Kidney epithelial cell (primary cell): ENCODE measurements around the gene MAPK10. TPM values are rescaled to one million over a fixed set of nuclear protein-coding genes. Genes with fewer than 3 reads are reported as not detected.
A peak's percentile ranks its signal among the peaks of the same experiment; 100 is the strongest.
"Not testable (repeated sequence)": the region's sequence is repeated elsewhere in the genome, so short reads cannot be mapped to it uniquely, and the experiment has no call there.

Experiments
- DNase-seq: peaks from one replicate; pipeline ENCODE4 v3.0.0-alpha.2; 2010; ENCODE audit warnings: low read depth
- H3K27me3 ChIP-seq: 2 replicates; pipeline ENCODE4 v1.6.0; 2011; ENCODE audit warnings: low read length; ENCODE audit not compliant: control insufficient read depth, insufficient read depth
- H3K36me3 ChIP-seq: 2 replicates; pipeline ENCODE4 v1.5.1; 2011; ENCODE audit warnings: low read length; ENCODE audit not compliant: control insufficient read depth, insufficient read depth
- H3K4me3 ChIP-seq: 2 replicates; pipeline ENCODE4 v1.5.1; 2011; ENCODE audit warnings: low read depth, mild to moderate bottlenecking, control low read depth, low read length
- total RNA-seq: library from RNA; depleted of rRNA; stranded (reverse); fragments of >200 nt; gene quantifications from 2 replicates; pipeline ENCODE4 v1.2.3, GENCODE V29; 2015
- TF ChIP-seq, protein P1 (sequence below): IDR thresholded peaks from 2 replicates; pipeline ENCODE4 v1.5.1; 2011; ENCODE audit warnings: mild to moderate bottlenecking, moderate library complexity, low read length, control low read depth, inconsistent platforms; ENCODE audit not compliant: insufficient read depth, poor library complexity, severe bottlenecking

The MAPK10 gene
- total RNA-seq, 1 donor from 2014 or later = 2.7 TPM

- no peaks in the 10 kb centered on the region for H3K27me3 ChIP-seq
- TF ChIP-seq, protein P1, sequence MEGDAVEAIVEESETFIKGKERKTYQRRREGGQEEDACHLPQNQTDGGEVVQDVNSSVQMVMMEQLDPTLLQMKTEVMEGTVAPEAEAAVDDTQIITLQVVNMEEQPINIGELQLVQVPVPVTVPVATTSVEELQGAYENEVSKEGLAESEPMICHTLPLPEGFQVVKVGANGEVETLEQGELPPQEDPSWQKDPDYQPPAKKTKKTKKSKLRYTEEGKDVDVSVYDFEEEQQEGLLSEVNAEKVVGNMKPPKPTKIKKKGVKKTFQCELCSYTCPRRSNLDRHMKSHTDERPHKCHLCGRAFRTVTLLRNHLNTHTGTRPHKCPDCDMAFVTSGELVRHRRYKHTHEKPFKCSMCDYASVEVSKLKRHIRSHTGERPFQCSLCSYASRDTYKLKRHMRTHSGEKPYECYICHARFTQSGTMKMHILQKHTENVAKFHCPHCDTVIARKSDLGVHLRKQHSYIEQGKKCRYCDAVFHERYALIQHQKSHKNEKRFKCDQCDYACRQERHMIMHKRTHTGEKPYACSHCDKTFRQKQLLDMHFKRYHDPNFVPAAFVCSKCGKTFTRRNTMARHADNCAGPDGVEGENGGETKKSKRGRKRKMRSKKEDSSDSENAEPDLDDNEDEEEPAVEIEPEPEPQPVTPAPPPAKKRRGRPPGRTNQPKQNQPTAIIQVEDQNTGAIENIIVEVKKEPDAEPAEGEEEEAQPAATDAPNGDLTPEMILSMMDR = no peak
- H3K36me3 ChIP-seq = no peaks in the 10 kb centered on the region
- no peak overlapping the region for H3K4me3 ChIP-seq
- DNase-seq = peak; percentile 57
Measured at GRCh38 chr4:86338989-86339388, 20.9 kb downstream of the MAPK10 start.

GRCh38 chr4:86338521-86338920, 21.3 kb downstream of the MAPK10 start:
- Histone ChIP-seq H3K36me3 (no peaks in the 10 kb centered on the region), H3K27me3 (no peaks in the 10 kb centered on the region), H3K4me3 (no peak overlapping the region)
- no peak for DNase-seq
- TF ChIP-seq, protein P1 = no peak

DNA sequence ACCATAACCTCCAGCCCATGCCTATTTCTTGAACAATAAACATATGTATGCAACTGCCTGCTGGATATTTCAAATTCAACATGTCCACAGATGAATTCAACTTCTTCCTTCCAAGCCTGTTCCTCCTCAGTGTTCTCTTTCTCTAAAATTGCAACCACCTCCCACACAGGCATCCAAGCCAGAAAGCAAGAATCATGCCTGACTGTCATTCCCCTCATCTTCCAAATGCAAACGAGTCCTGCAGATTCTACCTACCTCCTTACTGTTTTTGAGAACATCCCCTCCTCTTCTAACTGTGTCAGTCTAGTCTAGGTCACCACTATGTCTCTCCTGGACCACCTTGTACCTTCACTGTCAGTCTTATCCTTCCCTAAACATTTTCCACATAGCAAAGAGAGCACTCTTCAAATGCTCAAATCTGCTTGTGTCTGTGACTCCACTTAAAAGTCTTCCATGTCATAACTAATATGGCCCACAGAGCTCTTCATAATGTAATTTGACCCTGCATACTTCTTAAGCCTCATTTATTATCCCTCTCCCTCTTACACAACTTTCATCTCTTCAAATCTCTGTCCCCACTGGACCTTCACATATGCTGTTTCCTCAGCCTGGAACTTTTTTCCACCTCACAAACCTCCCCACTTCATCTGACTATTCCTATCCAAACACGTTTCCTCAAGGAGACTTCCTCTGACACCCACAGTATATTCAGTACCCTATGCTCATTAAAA, 25.7 kb downstream of the MAPK10 start:
- TF ChIP-seq, protein P1 = no peak
- Histone ChIP-seq H3K36me3 (no peaks in the 10 kb centered on the region), H3K4me3 (no peak overlapping the region), H3K27me3 (no peaks in the 10 kb centered on the region)
- no peak for DNase-seq

DNA sequence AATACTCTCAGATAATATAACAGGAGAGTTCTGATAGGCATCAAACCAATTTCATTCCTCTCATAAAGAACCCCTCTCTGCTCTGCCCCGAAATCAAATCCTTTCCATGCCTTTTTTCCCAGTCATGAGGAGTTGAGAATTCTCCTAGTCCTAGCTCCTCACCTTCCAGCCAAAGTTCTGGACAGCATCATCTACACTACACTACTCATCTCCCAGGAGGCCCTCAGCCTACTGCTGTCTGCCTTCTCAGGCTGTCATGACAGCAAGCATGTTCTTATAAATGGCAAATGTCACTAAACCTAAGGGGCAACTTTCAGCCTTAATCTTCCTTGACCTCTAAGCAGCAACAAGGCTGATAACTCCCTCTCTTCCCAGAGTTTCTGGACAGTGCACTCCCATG, 26.6 kb downstream of the MAPK10 start:
- TF ChIP-seq, protein P1 = no peak
- no peak for DNase-seq
- Histone ChIP-seq H3K36me3 (no peaks in the 10 kb centered on the region), H3K4me3 (no peak overlapping the region), H3K27me3 (no peaks in the 10 kb centered on the region)

DNA sequence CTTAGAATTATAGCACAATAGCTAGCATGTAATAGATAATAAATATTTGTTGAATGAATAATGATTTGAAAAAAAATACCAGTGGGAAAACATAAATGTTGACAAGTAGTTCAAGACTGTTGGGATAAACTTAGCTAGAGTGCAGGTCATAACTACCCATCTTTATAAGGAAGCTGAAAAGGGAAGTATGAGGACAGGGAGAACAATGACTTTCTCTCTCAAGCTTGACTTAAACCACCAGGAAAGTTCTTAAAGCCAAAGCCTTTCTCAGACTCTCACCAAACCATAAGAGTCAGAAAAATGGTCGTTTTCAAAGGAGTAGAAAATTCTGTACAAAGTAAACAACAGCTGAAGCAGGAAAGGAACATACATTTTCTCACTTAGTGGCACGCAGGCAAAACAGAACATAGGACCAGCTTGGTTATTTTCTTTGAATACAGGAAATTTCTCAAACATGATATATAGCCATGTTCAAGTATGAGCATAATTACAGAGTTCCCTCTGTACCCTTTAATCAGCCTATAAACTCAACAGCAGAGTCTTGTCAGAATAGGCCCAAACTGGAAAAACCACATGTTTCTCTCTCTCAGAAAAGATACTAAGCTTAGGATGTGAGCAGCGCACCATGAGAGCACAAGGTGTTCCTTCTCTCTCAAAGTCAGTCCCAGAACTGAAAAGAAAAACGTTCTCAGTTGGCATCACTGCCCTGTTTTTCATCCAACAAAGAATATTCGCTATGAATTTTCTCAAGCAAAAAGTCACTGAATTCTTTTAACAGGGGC, 28.7 kb downstream of the MAPK10 start:
- DNase-seq = no peak

DNA sequence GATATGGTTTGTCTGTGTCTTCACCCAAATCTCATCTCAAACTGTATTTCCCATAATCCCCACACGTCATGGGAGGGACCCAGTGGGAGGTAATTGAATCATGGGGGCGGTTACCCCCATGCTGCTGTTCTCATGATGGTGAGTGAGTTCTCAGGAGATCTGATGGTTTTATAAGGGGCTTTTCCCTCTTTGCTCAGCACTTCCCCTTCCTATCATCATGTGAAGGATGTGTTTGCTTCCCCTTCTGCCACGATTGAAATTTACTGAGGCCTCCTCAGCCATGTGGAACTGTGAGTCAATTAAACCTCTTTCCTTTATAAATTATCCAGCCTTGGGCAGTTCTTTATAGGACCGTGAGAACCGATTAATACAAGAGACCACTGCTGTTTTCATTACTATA, 29.4 kb downstream of the MAPK10 start:
- H3K4me3 ChIP-seq, H3K36me3 ChIP-seq, DNase-seq, H3K27me3 ChIP-seq: not testable (repeated sequence)

More for the DNA sequence above, 28.7 kb downstream of the MAPK10 start:
- TF ChIP-seq, protein P1 = no peak
- Histone ChIP-seq H3K27me3 (no peaks in the 10 kb centered on the region), H3K4me3 (no peak overlapping the region), H3K36me3 (no peaks in the 10 kb centered on the region)
